H1 (cell line): ENCODE data around the gene RELB. TPM values are rescaled to one million over a fixed set of nuclear protein-coding genes. Genes with fewer than 3 reads are reported as not detected.

Source experiments
- CTCF ChIA-PET: fragments of 300-600 bp; sonication (Branson Sonifier 250); formaldehyde crosslinking; loops from one replicate; lab custom pipeline; 2021; ENCODE audit not compliant: partially characterized antibody; lab: Charles Lee
- POLR2A ChIA-PET: fragments of 300-600 bp; sonication (Branson Sonifier 250); formaldehyde crosslinking; loops from one replicate; lab custom pipeline; 2021; ENCODE audit warnings: inconsistent platforms; ENCODE audit not compliant: partially characterized antibody; lab: Charles Lee
- DNase-seq, 2 experiments: peaks; one replicate each; pipeline versions ENCODE4 v3.0.0 to v3.0.0-alpha.2; 2010 to 2022; ENCODE audit warnings: low spot score in 2 of 2, low read depth in 1 of 2, mixed read lengths in 1 of 2
- FAIRE-seq: peaks from 2 replicates; lab custom pipeline; 2011; peaks lifted over from hg19 to GRCh38; lab: Jason Lieb, UNC
- H2AFZ ChIP-seq: 2 replicates; pipeline ENCODE4 v1.8.1; 2012; ENCODE audit warnings: low read length, inconsistent platforms
- H2AK5ac ChIP-seq: 2 replicates; pipeline ENCODE4 v1.6.1; 2013; ENCODE audit warnings: low read depth, low read length
- H2BK120ac ChIP-seq: replicated peaks from 2 replicates; pipeline ENCODE3; 2013; ENCODE audit warnings: low read depth, low read length, inconsistent platforms
- H2BK12ac ChIP-seq: 2 replicates; pipeline ENCODE4 v1.6.1; 2013; ENCODE audit warnings: low read depth, low read length
- H2BK15ac ChIP-seq: 2 replicates; pipeline ENCODE4 v1.6.1; 2013; ENCODE audit warnings: low read length
- H2BK20ac ChIP-seq: 2 replicates; pipeline ENCODE4 v1.6.1; 2013; ENCODE audit warnings: low read length
- H2BK5ac ChIP-seq: 2 replicates; pipeline ENCODE4 v1.6.1; 2013; ENCODE audit warnings: low read depth, low read length
- H3K14ac ChIP-seq: 2 replicates; pipeline ENCODE4 v1.6.1; 2013; ENCODE audit warnings: inconsistent platforms; ENCODE audit not compliant: insufficient read length
- H3K18ac ChIP-seq: 2 replicates; pipeline ENCODE4 v1.6.1; 2013; ENCODE audit warnings: low read length; ENCODE audit errors: extremely low read depth
- H3K23ac ChIP-seq: 2 replicates; pipeline ENCODE4 v1.6.1; 2013; ENCODE audit warnings: inconsistent platforms; ENCODE audit not compliant: insufficient read length
- H3K23me2 ChIP-seq: 2 replicates; pipeline ENCODE4 v1.6.1; 2013; ENCODE audit warnings: low read depth, low read length
- H3K27ac ChIP-seq: 2 replicates; pipeline ENCODE4 v1.6.1; 2011; ENCODE audit warnings: low read depth, low read length, inconsistent platforms
- H3K27me3 ChIP-seq, 4 experiments: replicated peaks in 1 of 4; 1 replicate in 1 of 4; 2 replicates in 3 of 4; pipeline versions ENCODE4 v1.6.1 to v1.8.1; 2011 to 2013; ENCODE audit warnings: low read length in 3 of 4, mild to moderate bottlenecking in 3 of 4, inconsistent platforms in 2 of 4, mixed read lengths in 2 of 4, moderate library complexity in 1 of 4; ENCODE audit not compliant: control insufficient read depth in 3 of 4, insufficient read depth in 3 of 4; ENCODE audit errors: extremely low read depth in 1 of 4
- H3K36me3 ChIP-seq, 4 experiments: 2 replicates each; pipeline versions ENCODE4 v1.6.1 to v1.8.1; 2011 to 2013; ENCODE audit warnings: mild to moderate bottlenecking in 4 of 4, low read length in 3 of 4, moderate library complexity in 2 of 4, control low read depth in 1 of 4, inconsistent platforms in 1 of 4; ENCODE audit not compliant: insufficient read depth in 4 of 4, control insufficient read depth in 2 of 4
- H3K4ac ChIP-seq: replicated peaks from 2 replicates; pipeline ENCODE3; 2013; ENCODE audit warnings: low read length, low read depth, mixed read lengths, inconsistent platforms; ENCODE audit not compliant: insufficient read length
- H3K4me1 ChIP-seq, 4 experiments: replicated peaks in 1 of 4; 1 replicate in 1 of 4; 2 replicates in 3 of 4; pipeline versions ENCODE4 v1.6.1 to v1.8.1; 2011 to 2013; ENCODE audit warnings: low read length in 3 of 4, inconsistent platforms in 2 of 4, mixed read lengths in 1 of 4; ENCODE audit not compliant: insufficient read depth in 4 of 4, control insufficient read depth in 3 of 4
- H3K4me2 ChIP-seq, 2 experiments: 2 replicates each; pipeline versions ENCODE4 v1.6.1 to v1.8.1; 2011 to 2013; ENCODE audit warnings: low read depth in 2 of 2, low read length in 2 of 2, control low read depth in 1 of 2, inconsistent platforms in 1 of 2, mild to moderate bottlenecking in 1 of 2; ENCODE audit not compliant: insufficient read depth in 1 of 2
- H3K4me3 ChIP-seq, 4 experiments: fragments of 200-600, 300-600 bp in 1 of 4; sonication (generic), shearing (Covaris generic), sonication (Bioruptor Twin) in 1 of 4; 2 replicates each; pipeline versions ENCODE4 v1.5.1 to v1.8.1; 2011 to 2016; ENCODE audit warnings: low read length in 4 of 4, low read depth in 3 of 4, control low read depth in 2 of 4, inconsistent platforms in 2 of 4, mild to moderate bottlenecking in 2 of 4, mixed read lengths in 1 of 4, moderate library complexity in 1 of 4; ENCODE audit not compliant: insufficient read depth in 2 of 4; ENCODE audit errors: extremely low read depth in 1 of 4
- H3K56ac ChIP-seq: replicated peaks from 2 replicates; pipeline ENCODE3; 2013; ENCODE audit warnings: low read depth, mild to moderate bottlenecking, mixed read lengths, low read length, inconsistent platforms; ENCODE audit not compliant: insufficient read length
- H3K79me1 ChIP-seq: 2 replicates; pipeline ENCODE4 v1.6.1; 2013; ENCODE audit warnings: low read depth, low read length, control low read depth
- H3K79me2 ChIP-seq, 2 experiments: 2 replicates each; pipeline versions ENCODE4 v1.6.1 to v1.8.1; 2012 to 2013; ENCODE audit warnings: low read length in 2 of 2, mild to moderate bottlenecking in 2 of 2, inconsistent platforms in 1 of 2; ENCODE audit not compliant: insufficient read depth in 2 of 2, control insufficient read depth in 1 of 2
- H3K9ac ChIP-seq, 4 experiments: replicated peaks in 1 of 4; 1 replicate in 1 of 4; 2 replicates in 3 of 4; pipeline versions ENCODE4 v1.6.1 to v1.8.1; 2011 to 2013; ENCODE audit warnings: low read depth in 3 of 4, low read length in 3 of 4, control low read depth in 2 of 4, mild to moderate bottlenecking in 2 of 4, moderate library complexity in 2 of 4, inconsistent platforms in 1 of 4; ENCODE audit errors: extremely low read depth in 1 of 4
- H3K9me3 ChIP-seq, 2 experiments: 2 replicates each; pipeline versions ENCODE4 v1.6.1 to v1.8.1; 2012 to 2013; ENCODE audit warnings: mild to moderate bottlenecking in 2 of 2, moderate library complexity in 2 of 2, control low read depth in 1 of 2, inconsistent platforms in 1 of 2, low read depth in 1 of 2, low read length in 1 of 2, mixed read lengths in 1 of 2; ENCODE audit not compliant: insufficient read depth in 2 of 2
- H4K20me1 ChIP-seq, 2 experiments: replicated peaks in 1 of 2; 2 replicates each; pipeline versions ENCODE3 to v1.8.1; 2011 to 2013; ENCODE audit warnings: inconsistent platforms in 2 of 2, low read length in 2 of 2, mild to moderate bottlenecking in 1 of 2; ENCODE audit not compliant: insufficient read depth in 2 of 2, control insufficient read depth in 1 of 2
- H4K5ac ChIP-seq: 2 replicates; pipeline ENCODE4 v1.6.1; 2013; ENCODE audit warnings: low read length, low read depth, mixed read lengths, inconsistent platforms; ENCODE audit not compliant: insufficient read length
- H4K8ac ChIP-seq: 2 replicates; pipeline ENCODE4 v1.8.0; 2013; ENCODE audit warnings: mild to moderate bottlenecking, moderate library complexity, low read length, inconsistent platforms; ENCODE audit not compliant: insufficient read depth; ENCODE audit errors: extremely low read depth
- H4K91ac ChIP-seq: replicated peaks from 2 replicates; pipeline ENCODE3; 2013; ENCODE audit warnings: low read length, mixed read lengths, inconsistent platforms; ENCODE audit not compliant: insufficient read length
- ASH2L ChIP-seq: fragments of 200-600, 300-600 bp; sonication (generic); IDR thresholded peaks from one replicate; pipeline ENCODE4 v1.7.1; 2017; ENCODE audit warnings: low read length
- BRCA1 ChIP-seq: IDR thresholded peaks from 2 replicates; pipeline ENCODE4 v1.6.1; 2012; ENCODE audit warnings: low read depth, low read length, improper control_type of control experiment
- CREB1 ChIP-seq: IDR thresholded peaks from 2 replicates; pipeline ENCODE4 v1.6.1; 2012; ENCODE audit warnings: inconsistent platforms
- CTCF ChIP-seq, 3 experiments: IDR thresholded peaks; 1 replicate in 2 of 3; 2 replicates in 1 of 3; pipeline versions ENCODE4 v1.5.1 to v1.6.1; 2011; ENCODE audit warnings: low read length in 3 of 3, mild to moderate bottlenecking in 3 of 3, inconsistent platforms in 2 of 3, low read depth in 1 of 3, moderate library complexity in 1 of 3; ENCODE audit not compliant: insufficient read depth in 1 of 3; ENCODE audit errors: control extremely low read depth in 1 of 3
- GABPA ChIP-seq: IDR thresholded peaks from 2 replicates; pipeline ENCODE4 v1.6.1; 2011; ENCODE audit warnings: mild to moderate bottlenecking, low read length, moderate library complexity, borderline replicate concordance; ENCODE audit not compliant: insufficient read depth
- KDM5A ChIP-seq: fragments of 200-600 bp; IDR thresholded peaks from 2 replicates; pipeline ENCODE4 v1.7.1; 2012; ENCODE audit warnings: mild to moderate bottlenecking, low read length, inconsistent platforms, mixed read lengths
- RBBP5 ChIP-seq: IDR thresholded peaks from 2 replicates; pipeline ENCODE4 v1.7.1; 2012; ENCODE audit warnings: low read depth, mild to moderate bottlenecking, inconsistent platforms, low read length, moderate library complexity, borderline replicate concordance
- SIRT6 ChIP-seq: IDR thresholded peaks from one replicate; pipeline ENCODE4 v1.7.1; 2012; ENCODE audit warnings: low read length, inconsistent platforms
- YY1 ChIP-seq: IDR thresholded peaks from 2 replicates; pipeline ENCODE4 v1.6.1; 2011; ENCODE audit warnings: low read depth, mild to moderate bottlenecking, low read length
- WGBS, 2 experiments: shearing (Covaris generic) in 1 of 2; methylation state at CpG; one replicate each; pipeline versions ENCODE4 v1.1.6 to v1.1.7; 2013 to 2015; ENCODE audit warnings: low lambda C conversion rate in 2 of 2, mixed read lengths in 2 of 2, inconsistent platforms in 1 of 2, low coverage in 1 of 2, missing lambda C conversion rate in 1 of 2; ENCODE audit not compliant: insufficient replicate concordance in 2 of 2, insufficient coverage in 1 of 2, insufficient read length in 1 of 2; ENCODE audit errors: extremely low coverage in 1 of 2, missing lambda C conversion rate in 1 of 2; 5-methylcytosine and 5-hydroxymethylcytosine counted together
- polyA plus RNA-seq, 7 experiments: library from polyadenylated mRNA; depleted of rRNA in 3 of 7; stranded (reverse) in 5 of 7; unstranded in 2 of 7; fragments of >200 nt in 5 of 7; fragments of 200-250 nt in 2 of 7; gene quantifications; 1 replicate in 5 of 7; 2 replicates in 1 of 7; 4 replicates in 1 of 7; pipeline versions ENCODE4 v1.2.1 to v1.2.3, GENCODE V29; 2011 to 2013; ENCODE audit warnings: missing spikeins in 2 of 7, mixed read lengths in 2 of 7
- total RNA-seq: library from RNA; stranded (reverse); fragmentation: NEBNext Ultra II Directional; extraction: Animal tissue kit (Norgen Biotek cat#: 25700); gene quantifications from 2 replicates; pipeline ENCODE4 v1.2.1, GENCODE V29; 2021

Gene RELB
- total and polyA plus RNA-seq, 2 of the 8 experiments (the other 6 are each of a cell fraction or from before 2014, with no cell fraction given), result 10.0 to 13.1 TPM

DNA sequence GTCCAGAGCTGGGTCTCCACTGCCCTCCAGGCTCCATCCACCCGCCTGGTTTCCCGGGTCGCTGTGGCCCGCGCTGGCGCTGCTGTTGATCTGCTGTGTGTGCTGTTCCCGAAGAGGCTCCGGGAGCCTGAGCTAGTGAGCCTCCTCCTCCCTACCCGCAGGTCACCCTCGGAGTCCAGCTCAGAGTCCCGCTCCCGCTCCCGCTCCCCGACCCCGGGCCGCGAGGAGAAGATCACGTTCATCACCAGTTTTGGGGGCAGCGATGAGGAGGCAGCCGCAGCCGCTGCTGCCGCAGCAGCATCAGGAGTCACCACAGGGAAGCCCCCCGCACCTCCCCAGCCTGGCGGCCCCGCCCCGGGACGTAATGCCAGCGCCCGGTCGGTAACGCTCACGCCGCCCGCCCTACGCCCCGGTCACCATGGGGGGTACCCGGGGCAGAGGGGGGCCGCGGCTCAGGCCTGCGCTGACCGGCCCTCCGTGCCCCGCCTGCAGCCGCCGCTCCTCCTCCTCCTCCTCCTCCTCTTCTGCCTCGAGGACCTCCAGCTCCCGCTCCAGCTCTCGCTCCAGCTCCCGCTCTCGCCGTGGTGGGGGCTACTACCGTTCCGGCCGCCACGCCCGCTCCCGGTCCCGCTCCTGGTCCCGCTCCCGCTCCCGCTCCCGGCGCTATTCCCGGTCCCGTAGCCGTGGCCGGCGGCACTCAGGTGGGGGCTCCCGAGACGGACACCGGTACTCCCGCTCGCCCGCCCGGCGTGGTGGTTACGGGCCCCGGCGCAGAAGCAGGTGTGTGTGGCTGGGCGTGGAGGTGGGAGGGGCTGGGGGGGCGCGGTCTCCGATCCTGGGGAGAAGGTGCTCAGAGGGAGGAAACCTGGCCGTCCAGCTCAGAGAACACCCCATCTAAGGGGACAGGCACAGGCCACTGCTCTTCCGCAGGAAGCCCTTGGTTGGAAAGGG, 62.9 kb downstream of the RELB start:
- Histone ChIP-seq H4K5ac (no peak overlapping the region), H3K14ac (no peak overlapping the region), H3K4me3 (no peak overlapping the region), H2BK120ac (no peak overlapping the region), H3K23me2 (no peaks in the 10 kb centered on the region), H3K36me3 (peaks cover 11 to 54% (median 32%) of the 10 kb centered on the region in 4 experiments; a peak in 7 of 8 replicates), H2BK12ac (no peak overlapping the region), H2AK5ac (no peak overlapping the region), H3K79me1 (peaks cover 4% of the 10 kb centered on the region; the same call in 1 of the 2 replicates), H2BK20ac (no peak overlapping the region), H3K23ac (no peak overlapping the region), H2AFZ (no peak overlapping the region), H3K9me3 (no peaks in the 10 kb centered on the region; a peak in 1 of 4 replicates), H3K4me2 (no peak overlapping the region), H3K27ac (no peak overlapping the region), H2BK5ac (no peak overlapping the region), H3K27me3 (no peaks in the 10 kb centered on the region), H3K4ac (no peak overlapping the region), H2BK15ac (no peak overlapping the region), H3K56ac (no peak overlapping the region), H3K9ac (no peak overlapping the region), H4K91ac (no peak overlapping the region), H3K18ac (no peak overlapping the region), H4K20me1 (peaks cover 9 to 13% of the 10 kb centered on the region in 2 experiments), H3K4me1 (peaks cover 0 to 4% (median 1%) of the 10 kb centered on the region in 4 experiments; a peak in 4 of 7 replicates), H4K8ac (no peak overlapping the region), H3K79me2 (no peaks in the 10 kb centered on the region)
- POLR2A ChIA-PET, result interaction anchor here (0.7 to 6.9 kb wide), 6 partner anchors 13 to 88 kb away, joined by 3 to 61 read pairs (median 3); partner anchors contain the start of genes GEMIN7 and ZNF296
- DNase-seq (no peak), FAIRE-seq (no peak)
- WGBS, 2 experiments, result 98% methylated on average over 25 of the region's 85 CpGs; no CpG with 5 or more reads in 1 of the 2 experiments
- CTCF ChIA-PET, result interaction anchor here (1.1 to 3.5 kb wide), 3 partner anchors 10 to 79 kb away, joined by 3 to 9 read pairs (median 3); no protein-coding TSS in a partner anchor
- TF ChIP-seq CREB1 (no peak), YY1 (no peak), BRCA1 (no peak), GABPA (no peak), RBBP5 (no peak), SIRT6 (no peak), ASH2L (no peak), CTCF (IDR thresholded peaks at IDR 0.05; ENCODE audit: control extremely low read depth in 1 of 3, insufficient read depth in 1 of 3, low read depth in 1 of 3, low read length in 3 of 3) (no peak), KDM5A (no peak)
